GM12872 (cell line): ENCODE data around the gene ZRANB3.

Experiments
- TF ChIP-seq, protein P1 (sequence below): IDR thresholded peaks from 3 replicates; pipeline ENCODE4 v1.5.1; 2011; ENCODE audit warnings: low read depth, mild to moderate bottlenecking, low read length, moderate library complexity; ENCODE audit not compliant: insufficient read depth

ZRANB3 gene

DNA sequence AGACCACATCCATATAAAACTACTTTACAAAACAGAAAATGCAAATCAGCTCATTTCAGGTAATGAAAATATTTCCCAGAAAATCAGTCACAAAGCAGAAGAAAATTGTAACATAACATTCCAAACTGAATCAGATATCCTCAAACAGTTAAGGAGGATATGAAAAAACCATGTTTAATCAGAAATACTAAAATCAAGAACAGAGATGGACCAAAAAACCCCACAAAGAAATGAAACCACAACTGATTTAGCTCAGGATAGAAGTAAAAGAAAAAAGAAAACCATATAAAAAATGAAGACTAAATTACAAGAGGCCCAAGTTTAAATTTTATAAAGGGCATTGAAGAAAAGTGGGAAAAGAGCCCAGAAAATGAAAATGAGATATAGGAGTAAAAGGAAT, 376.1 kb downstream of the ZRANB3 start:
- TF ChIP-seq, protein P1, sequence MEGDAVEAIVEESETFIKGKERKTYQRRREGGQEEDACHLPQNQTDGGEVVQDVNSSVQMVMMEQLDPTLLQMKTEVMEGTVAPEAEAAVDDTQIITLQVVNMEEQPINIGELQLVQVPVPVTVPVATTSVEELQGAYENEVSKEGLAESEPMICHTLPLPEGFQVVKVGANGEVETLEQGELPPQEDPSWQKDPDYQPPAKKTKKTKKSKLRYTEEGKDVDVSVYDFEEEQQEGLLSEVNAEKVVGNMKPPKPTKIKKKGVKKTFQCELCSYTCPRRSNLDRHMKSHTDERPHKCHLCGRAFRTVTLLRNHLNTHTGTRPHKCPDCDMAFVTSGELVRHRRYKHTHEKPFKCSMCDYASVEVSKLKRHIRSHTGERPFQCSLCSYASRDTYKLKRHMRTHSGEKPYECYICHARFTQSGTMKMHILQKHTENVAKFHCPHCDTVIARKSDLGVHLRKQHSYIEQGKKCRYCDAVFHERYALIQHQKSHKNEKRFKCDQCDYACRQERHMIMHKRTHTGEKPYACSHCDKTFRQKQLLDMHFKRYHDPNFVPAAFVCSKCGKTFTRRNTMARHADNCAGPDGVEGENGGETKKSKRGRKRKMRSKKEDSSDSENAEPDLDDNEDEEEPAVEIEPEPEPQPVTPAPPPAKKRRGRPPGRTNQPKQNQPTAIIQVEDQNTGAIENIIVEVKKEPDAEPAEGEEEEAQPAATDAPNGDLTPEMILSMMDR, result no peak

DNA sequence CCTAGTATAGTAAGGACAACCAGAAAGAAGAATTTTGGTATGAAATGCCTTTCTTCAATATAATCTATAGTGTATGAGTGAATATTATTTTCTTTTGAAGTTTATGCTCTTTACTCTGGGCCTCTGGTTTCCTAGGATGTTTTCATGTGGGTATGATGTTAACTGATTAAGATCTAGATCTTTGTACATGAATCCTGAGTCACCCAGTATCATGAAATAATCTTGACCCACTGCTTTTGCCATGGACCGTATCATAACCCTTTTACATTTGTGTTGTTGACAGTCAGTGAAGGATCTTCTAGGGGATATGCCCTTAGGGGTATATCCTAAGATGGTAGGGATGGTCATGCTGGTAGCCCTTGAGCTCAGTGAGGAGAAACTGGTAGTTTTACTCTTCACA, 378.7 kb downstream of the ZRANB3 start:
- TF ChIP-seq, protein P1, result no peak

DNA sequence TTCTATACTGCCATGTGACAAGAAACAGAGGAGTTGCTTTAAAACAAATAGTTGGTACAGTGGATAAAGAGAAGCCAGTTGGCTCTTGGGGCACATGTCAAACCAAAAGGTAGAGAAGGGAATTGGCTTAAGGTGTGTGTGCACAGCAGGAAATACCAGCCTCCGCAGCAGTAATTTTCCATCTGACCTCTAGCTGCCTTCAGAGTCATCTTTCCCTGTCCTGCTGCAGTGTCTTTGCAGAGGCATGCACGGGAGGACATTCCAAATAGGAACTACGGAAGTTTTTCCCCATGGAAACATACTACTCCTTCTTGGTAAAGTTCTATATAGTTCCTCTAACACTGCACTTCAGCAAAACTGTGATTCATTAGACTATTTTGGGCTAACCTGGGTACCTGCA, 379.4 kb downstream of the ZRANB3 start:
- TF ChIP-seq, protein P1, result no peak

DNA sequence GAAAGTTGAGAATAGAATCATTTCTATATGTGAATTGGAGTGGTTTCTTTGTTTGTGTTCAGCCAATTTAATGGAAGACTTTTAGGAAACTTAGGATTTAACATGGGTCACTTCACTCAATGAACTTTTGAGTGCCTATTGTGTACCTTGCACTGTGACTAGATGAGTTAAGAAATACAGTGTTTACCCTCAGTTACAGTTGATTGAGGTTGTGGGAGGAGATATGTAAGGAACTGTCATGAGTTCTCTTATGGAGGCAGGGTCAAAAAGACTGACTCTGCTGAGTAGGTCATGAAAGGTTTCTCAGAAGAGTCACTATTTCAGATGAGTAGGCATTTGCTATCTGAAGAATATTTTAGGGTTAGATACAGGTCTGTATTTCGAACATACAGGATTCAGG, 380.3 kb downstream of the ZRANB3 start:
- TF ChIP-seq, protein P1, result no peak

DNA sequence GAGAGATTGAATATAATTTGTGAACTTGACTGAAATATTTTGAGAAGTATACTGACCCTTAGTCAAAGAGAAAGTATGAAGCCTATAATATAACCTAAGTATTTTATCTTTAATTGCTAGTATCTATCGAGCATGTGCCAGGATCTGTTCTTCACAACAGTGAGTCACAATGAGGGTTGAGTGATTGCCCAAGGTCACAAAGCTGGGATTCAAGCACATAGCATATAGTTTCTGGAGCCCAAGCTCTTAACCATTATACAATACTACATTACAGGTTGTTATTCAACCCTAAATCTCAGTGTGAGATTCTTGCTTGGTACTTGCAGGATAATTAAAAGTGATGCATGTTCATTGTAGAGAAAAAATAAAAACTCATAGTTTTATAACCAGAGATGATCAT, 381.8 kb downstream of the ZRANB3 start:
- TF ChIP-seq, protein P1, result no peak

DNA sequence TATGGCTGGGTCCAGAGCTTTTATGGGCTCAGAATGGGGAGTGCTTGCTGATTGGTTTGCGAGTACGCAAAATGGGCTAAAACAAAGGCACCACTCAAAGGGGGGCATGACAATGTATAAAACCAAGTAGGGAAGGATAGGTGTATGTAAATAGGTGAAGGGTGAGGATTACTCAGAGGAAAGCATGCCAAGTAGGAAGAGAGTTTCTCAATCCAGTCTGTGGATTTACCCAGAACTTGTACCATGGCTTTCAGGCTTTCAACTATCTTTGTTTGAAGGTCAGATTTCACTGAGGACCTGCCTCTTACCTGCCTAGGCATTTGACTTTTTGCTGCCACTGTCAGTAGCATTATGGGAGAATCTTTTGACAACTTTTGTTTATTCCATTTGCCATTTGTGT, 386.7 kb downstream of the ZRANB3 start:
- TF ChIP-seq, protein P1, result no peak

DNA sequence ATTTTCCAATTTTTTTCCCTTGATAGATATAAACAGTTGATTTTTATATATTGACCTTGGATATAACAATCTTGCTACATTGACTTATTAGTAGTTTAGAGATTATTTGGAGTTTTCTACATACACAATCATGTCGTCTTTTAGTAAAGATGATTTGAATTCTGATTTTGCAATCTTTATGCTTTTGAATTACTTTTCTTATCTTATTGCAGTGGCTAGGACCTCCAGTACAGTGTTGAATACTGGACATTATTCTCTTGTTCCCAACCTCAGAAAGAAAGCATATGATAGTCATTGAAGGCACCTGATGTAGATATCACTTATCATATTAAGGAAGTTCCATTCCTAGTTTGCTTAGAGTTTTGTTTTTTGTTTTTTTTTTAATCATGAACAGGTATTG, 388.7 kb downstream of the ZRANB3 start:
- TF ChIP-seq, protein P1, result no peak

DNA sequence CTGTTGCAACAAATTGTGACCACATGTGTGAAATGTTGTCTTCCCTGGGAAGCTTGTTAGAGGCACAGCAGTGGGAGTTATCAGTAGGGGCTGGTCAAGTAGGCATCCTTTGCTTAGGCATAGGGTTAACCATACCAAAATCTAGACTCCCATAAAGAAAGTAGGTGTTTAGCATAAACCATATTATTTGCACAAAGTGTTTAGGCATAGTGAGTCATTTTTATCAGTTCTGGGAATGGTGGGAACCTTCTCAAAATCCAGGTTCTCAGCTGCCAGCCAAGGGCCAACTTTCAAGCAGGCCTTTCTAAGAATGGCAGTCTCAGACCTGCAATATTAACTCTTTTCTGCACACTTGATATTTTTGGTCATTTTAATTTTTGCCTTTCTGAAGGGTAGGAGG, 390.4 kb downstream of the ZRANB3 start:
- TF ChIP-seq, protein P1, result no peak
